ENCODE data around the gene GMPR2.

The GMPR2 gene

GRCh38 chr14:24192933-24193332 lies 39.8 kb upstream of the GMPR2 start:
- Histone ChIP-seq H3K79me1 (ENCODE audit: low read depth, low read length) (peaks cover 2% of the 10 kb centered on the region), H2BK5ac (ENCODE audit: low read length) (no peak overlapping the region), H2BK15ac (ENCODE audit: low read length) (no peak overlapping the region), H3K27ac (replicated peaks; ENCODE audit: low read length) (no peak overlapping the region), H3K18ac (ENCODE audit: low read length) (no peak overlapping the region), H3K36me3 (replicated peaks in 1 of 2; ENCODE audit: control insufficient read depth in 2 of 2, insufficient read depth in 2 of 2, low read length in 2 of 2) (peaks cover 22 to 44% of the 10 kb centered on the region in 2 donors), H2AK5ac (ENCODE audit: low read depth, low read length) (no peak overlapping the region), H3K27me3 (ENCODE audit: control insufficient read depth in 3 of 3, insufficient read depth in 3 of 3, low read depth in 1 of 3, low read length in 3 of 3) (peaks cover 0 to 2% (median 0%) of the 10 kb centered on the region in 3 experiments), H3K9ac (ENCODE audit: low read depth, low read length, poor library complexity) (no peak overlapping the region), H3K4me1 (ENCODE audit: control insufficient read depth in 2 of 2, insufficient read depth in 1 of 2, low read depth in 1 of 2, low read length in 2 of 2) (peaks cover 4 to 6% of the 10 kb centered on the region in 2 donors), H2BK12ac (ENCODE audit: low read length) (no peak overlapping the region), H2AFZ (ENCODE audit: low read length) (no peak overlapping the region), H3K4me2 (ENCODE audit: insufficient read depth, low read length, poor library complexity, severe bottlenecking) (no peak overlapping the region), H4K8ac (ENCODE audit: low read depth, low read length) (no peak overlapping the region), H3K23ac (ENCODE audit: low read depth, low read length, poor library complexity) (no peak overlapping the region), H3K9me3 (replicated peaks in 1 of 2; ENCODE audit: control insufficient read depth in 2 of 2, insufficient read depth in 1 of 2, low read depth in 1 of 2, low read length in 2 of 2) (no peaks in the 10 kb centered on the region), H2BK120ac (ENCODE audit: low read depth, low read length) (no peak overlapping the region), H4K91ac (ENCODE audit: low read depth, low read length, poor library complexity) (no peak overlapping the region), H3K14ac (ENCODE audit: low read length) (no peak overlapping the region), H3K4me3 (ENCODE audit: low read length in 2 of 2) (no peak overlapping the region), H3K4ac (ENCODE audit: low read length) (no peak overlapping the region)
- WGBS, 2 donors (ENCODE audit: extremely low coverage in 2 of 2, insufficient read length in 2 of 2, insufficient replicate concordance in 1 of 2) = no CpG with 5 or more reads among the region's 15 CpGs
- no peak for DNase-seq (ENCODE audit: low spot score)

- H3K18ac ChIP-seq (ENCODE audit: low read length) = no peak overlapping the region
- peaks cover 3% of the 10 kb centered on the region for H3K79me1 ChIP-seq (ENCODE audit: low read depth, low read length)
- H3K4me2 ChIP-seq (ENCODE audit: insufficient read depth, low read length, poor library complexity, severe bottlenecking) = peak overlapping the region; percentile 96
- H3K27ac ChIP-seq (replicated peaks; ENCODE audit: low read length) = no peak overlapping the region
- H3K4ac ChIP-seq (ENCODE audit: low read length) = no peak overlapping the region
- H2BK15ac ChIP-seq (ENCODE audit: low read length) = no peak overlapping the region
- H2BK120ac ChIP-seq (ENCODE audit: low read depth, low read length) = no peak overlapping the region
- no peak overlapping the region for H4K91ac ChIP-seq (ENCODE audit: low read depth, low read length, poor library complexity)
- peak overlapping the region; percentile 56 for H3K9ac ChIP-seq (ENCODE audit: low read depth, low read length, poor library complexity)
- H3K36me3 ChIP-seq (replicated peaks in 1 of 2; ENCODE audit: control insufficient read depth in 2 of 2, insufficient read depth in 2 of 2, low read length in 2 of 2) = peaks cover 22 to 53% of the 10 kb centered on the region in 2 donors
- peak overlapping the region in 1 of 2 donors; percentile 53 for H3K4me3 ChIP-seq (ENCODE audit: low read length in 2 of 2)
- no peak overlapping the region for H3K14ac ChIP-seq (ENCODE audit: low read length)
- no peaks in the 10 kb centered on the region for H3K9me3 ChIP-seq (replicated peaks in 1 of 2; ENCODE audit: control insufficient read depth in 2 of 2, insufficient read depth in 1 of 2, low read depth in 1 of 2, low read length in 2 of 2)
- H2BK12ac ChIP-seq (ENCODE audit: low read length) = no peak overlapping the region
- H4K8ac ChIP-seq (ENCODE audit: low read depth, low read length) = no peak overlapping the region
- H2AK5ac ChIP-seq (ENCODE audit: low read depth, low read length) = peak overlapping the region; percentile 9
- peak overlapping the region; percentile 99 for H2AFZ ChIP-seq (ENCODE audit: low read length)
- WGBS, 2 donors (ENCODE audit: extremely low coverage in 2 of 2, insufficient read length in 2 of 2, insufficient replicate concordance in 1 of 2) = no CpG with 5 or more reads among the region's 7 CpGs
- peaks cover 2 to 5% of the 10 kb centered on the region in 2 donors for H3K4me1 ChIP-seq (ENCODE audit: control insufficient read depth in 2 of 2, insufficient read depth in 1 of 2, low read depth in 1 of 2, low read length in 2 of 2)
- no peak overlapping the region for H2BK5ac ChIP-seq (ENCODE audit: low read length)
- peaks cover 0 to 2% (median 0%) of the 10 kb centered on the region in 3 experiments for H3K27me3 ChIP-seq (ENCODE audit: control insufficient read depth in 3 of 3, insufficient read depth in 3 of 3, low read depth in 1 of 3, low read length in 3 of 3)
- H3K23ac ChIP-seq (ENCODE audit: low read depth, low read length, poor library complexity) = no peak overlapping the region
- DNase-seq (ENCODE audit: low spot score) = no peak
These were observed 38.4 kb upstream of the GMPR2 start for GRCh38 chr14:24194186-24194872.

DNA sequence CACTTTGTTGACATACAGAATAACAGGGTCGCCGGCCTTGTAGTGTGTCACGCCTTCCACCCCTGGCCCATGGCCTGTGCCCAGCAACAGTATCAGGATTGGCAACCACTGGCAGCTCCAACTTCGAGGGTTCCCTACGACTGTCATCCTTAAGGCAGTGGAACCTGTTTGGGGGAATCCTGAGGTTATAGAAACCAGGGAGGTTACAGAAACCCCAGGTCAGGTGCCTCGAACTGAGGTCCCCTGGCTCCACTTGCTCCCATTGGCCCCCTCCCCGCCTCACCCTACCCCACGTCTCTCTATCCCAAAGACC lies 37.9 kb upstream of the GMPR2 start:
- Histone ChIP-seq H2AK5ac (ENCODE audit: low read depth, low read length) (peak overlapping the region; percentile 9), H3K27me3 (ENCODE audit: control insufficient read depth in 3 of 3, insufficient read depth in 3 of 3, low read depth in 1 of 3, low read length in 3 of 3) (peaks cover 0 to 2% (median 0%) of the 10 kb centered on the region in 3 experiments), H3K4ac (ENCODE audit: low read length) (peak overlapping the region; percentile 5), H3K4me2 (ENCODE audit: insufficient read depth, low read length, poor library complexity, severe bottlenecking) (peak overlapping the region; percentile 96), H2BK5ac (ENCODE audit: low read length) (peak overlapping the region; percentile 95), H2BK120ac (ENCODE audit: low read depth, low read length) (no peak overlapping the region), H3K23ac (ENCODE audit: low read depth, low read length, poor library complexity) (peak overlapping the region; percentile 7), H3K14ac (ENCODE audit: low read length) (peak overlapping the region; percentile 89), H2AFZ (ENCODE audit: low read length) (peak overlapping the region; percentile 99), H3K9me3 (replicated peaks in 1 of 2; ENCODE audit: control insufficient read depth in 2 of 2, insufficient read depth in 1 of 2, low read depth in 1 of 2, low read length in 2 of 2) (no peaks in the 10 kb centered on the region), H3K9ac (ENCODE audit: low read depth, low read length, poor library complexity) (peak overlapping the region; percentile 93), H3K79me1 (ENCODE audit: low read depth, low read length) (peaks cover 3% of the 10 kb centered on the region), H4K8ac (ENCODE audit: low read depth, low read length) (no peak overlapping the region), H4K91ac (ENCODE audit: low read depth, low read length, poor library complexity) (no peak overlapping the region), H3K36me3 (replicated peaks in 1 of 2; ENCODE audit: control insufficient read depth in 2 of 2, insufficient read depth in 2 of 2, low read length in 2 of 2) (peaks cover 22 to 52% of the 10 kb centered on the region in 2 donors), H3K18ac (ENCODE audit: low read length) (peak overlapping the region; percentile 100), H2BK12ac (ENCODE audit: low read length) (no peak overlapping the region), H3K4me1 (ENCODE audit: control insufficient read depth in 2 of 2, insufficient read depth in 1 of 2, low read depth in 1 of 2, low read length in 2 of 2) (peaks cover 2 to 5% of the 10 kb centered on the region in 2 donors), H3K4me3 (ENCODE audit: low read length in 2 of 2) (peak overlapping the region; percentile 53 to 92), H3K27ac (replicated peaks; ENCODE audit: low read length) (peak overlapping the region; percentile 97), H2BK15ac (ENCODE audit: low read length) (peak overlapping the region; percentile 64)
- WGBS, 2 donors (ENCODE audit: extremely low coverage in 2 of 2, insufficient read length in 2 of 2, insufficient replicate concordance in 1 of 2) = no CpG with 5 or more reads among the region's 8 CpGs
- DNase-seq (ENCODE audit: low spot score) = no peak

DNA sequence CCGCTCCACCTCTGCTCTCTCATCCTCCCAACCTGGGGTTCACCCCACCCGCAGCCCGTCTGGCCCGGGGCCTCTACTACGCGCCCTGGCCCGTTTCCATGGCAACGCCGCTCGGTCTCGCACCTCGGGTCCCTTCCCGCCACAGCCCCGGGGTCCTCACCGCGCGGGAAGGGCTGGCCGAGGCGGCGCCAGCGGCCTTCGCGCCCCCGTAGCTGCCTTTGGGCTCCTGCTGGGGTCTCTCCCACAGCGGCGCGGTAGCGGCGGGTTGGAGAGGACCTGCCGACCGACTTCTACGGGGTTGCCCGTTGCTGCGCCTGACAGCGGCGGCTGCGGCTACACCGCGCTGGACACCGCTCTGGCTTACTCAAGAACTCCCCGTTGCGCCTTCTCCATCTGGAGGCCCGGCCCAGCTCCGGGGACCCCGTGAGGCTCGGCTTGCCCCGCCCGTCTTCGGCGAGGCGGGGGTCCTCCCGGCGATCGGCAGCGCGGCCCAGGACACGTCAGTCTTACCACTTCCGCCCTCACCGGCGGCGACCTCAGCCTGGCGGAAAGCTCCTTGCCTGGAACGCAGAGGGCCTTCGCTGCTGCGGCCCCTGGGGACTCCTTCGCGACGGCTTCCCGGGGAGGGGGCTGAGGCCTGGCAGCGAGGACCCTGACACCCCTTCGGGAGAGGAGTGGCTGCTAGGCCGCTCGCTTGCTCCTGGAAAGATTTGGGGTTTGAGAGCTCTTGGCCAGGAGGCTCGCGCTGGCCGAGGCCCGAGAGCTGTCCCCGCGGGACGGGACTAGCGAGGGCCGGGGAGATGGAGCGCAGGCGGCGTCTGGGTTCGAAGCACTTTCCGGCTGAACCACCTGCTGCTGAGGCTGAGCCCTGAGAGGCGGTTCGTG lies 37.3 kb upstream of the GMPR2 start, which contains the start of gene TM9SF1:
TSS of gene TM9SF1 (minus strand) at position 256 of the 885 bp plus-strand sequence. CDS start 422 bp downstream, outside the sequence.
- WGBS, 2 donors (ENCODE audit: extremely low coverage in 2 of 2, insufficient read length in 2 of 2, insufficient replicate concordance in 1 of 2) = no CpG with 5 or more reads among the region's 89 CpGs
- H3K23ac ChIP-seq (ENCODE audit: low read depth, low read length, poor library complexity) = peak within 1 kb of the TSS; percentile 93
- H3K27ac ChIP-seq (replicated peaks; ENCODE audit: low read length) = peak within 1 kb of the TSS; percentile 97
- peak within 1 kb of the TSS; percentile 96 for H3K4me2 ChIP-seq (ENCODE audit: insufficient read depth, low read length, poor library complexity, severe bottlenecking)
- H2BK5ac ChIP-seq (ENCODE audit: low read length) = peak within 1 kb of the TSS; percentile 95
- H2BK15ac ChIP-seq (ENCODE audit: low read length) = peak within 1 kb of the TSS; percentile 64
- H3K36me3 ChIP-seq (replicated peaks in 1 of 2; ENCODE audit: control insufficient read depth in 2 of 2, insufficient read depth in 2 of 2, low read length in 2 of 2) = peaks cover 20 to 50% of the 10 kb centered on the region in 2 donors
- H3K4ac ChIP-seq (ENCODE audit: low read length) = peak within 1 kb of the TSS; percentile 5
- peaks cover 2 to 5% of the 10 kb centered on the region in 2 donors for H3K4me1 ChIP-seq (ENCODE audit: control insufficient read depth in 2 of 2, insufficient read depth in 1 of 2, low read depth in 1 of 2, low read length in 2 of 2)
- H3K18ac ChIP-seq (ENCODE audit: low read length) = peak within 1 kb of the TSS; percentile 100
- peak; percentile 71 for DNase-seq (ENCODE audit: low spot score)
- H3K14ac ChIP-seq (ENCODE audit: low read length) = peak within 1 kb of the TSS; percentile 89
- peak within 1 kb of the TSS; percentile 58 for H2BK12ac ChIP-seq (ENCODE audit: low read length)
- peak within 1 kb of the TSS; percentile 53 to 92 for H3K4me3 ChIP-seq (ENCODE audit: low read length in 2 of 2)
- peak within 1 kb of the TSS; percentile 99 for H2AFZ ChIP-seq (ENCODE audit: low read length)
- H3K27me3 ChIP-seq (ENCODE audit: control insufficient read depth in 3 of 3, insufficient read depth in 3 of 3, low read depth in 1 of 3, low read length in 3 of 3) = peaks cover 0 to 2% (median 0%) of the 10 kb centered on the region in 3 experiments
- no peaks in the 10 kb centered on the region for H3K9me3 ChIP-seq (replicated peaks in 1 of 2; ENCODE audit: control insufficient read depth in 2 of 2, insufficient read depth in 1 of 2, low read depth in 1 of 2, low read length in 2 of 2)
- peak within 1 kb of the TSS; percentile 20 for H2AK5ac ChIP-seq (ENCODE audit: low read depth, low read length)
- no peak within 1 kb of the TSS for H4K91ac ChIP-seq (ENCODE audit: low read depth, low read length, poor library complexity)
- peak within 1 kb of the TSS; percentile 93 for H3K9ac ChIP-seq (ENCODE audit: low read depth, low read length, poor library complexity)
- H3K79me1 ChIP-seq (ENCODE audit: low read depth, low read length) = peaks cover 3% of the 10 kb centered on the region
- peak within 1 kb of the TSS; percentile 43 for H4K8ac ChIP-seq (ENCODE audit: low read depth, low read length)
- peak within 1 kb of the TSS; percentile 76 for H2BK120ac ChIP-seq (ENCODE audit: low read depth, low read length)
